Measurements from ENCODE around the gene PYHIN1.

- no peak for TF ChIP-seq POLR2A (IDR thresholded peaks at IDR 0.05)
- no peak for TF ChIP-seq CTCF (IDR thresholded peaks at IDR 0.05)
- TF ChIP-seq POLR2AphosphoS5 (IDR thresholded peaks at IDR 0.05): no peak
- TF ChIP-seq EP300 (IDR thresholded peaks at IDR 0.05): no peak
Measured at GRCh38 chr1:158989424-158989823, 58.1 kb downstream of the PYHIN1 start.
